Mesendoderm (in vitro differentiated cells): ENCODE measurements around the gene ZNF584.

Source experiments
- DNase-seq: peaks from one replicate; pipeline ENCODE4 v3.0.0; 2013
- H2AK5ac ChIP-seq: 2 replicates; pipeline ENCODE4 v1.6.1; 2013; ENCODE audit warnings: low read length, inconsistent platforms
- H2BK120ac ChIP-seq: 2 replicates; pipeline ENCODE4 v1.6.1; 2013; ENCODE audit warnings: low read depth, mild to moderate bottlenecking, low read length, moderate library complexity, mixed read lengths
- H2BK15ac ChIP-seq: replicated peaks from 2 replicates; pipeline ENCODE4 v1.6.1; 2013; ENCODE audit warnings: low read depth, mild to moderate bottlenecking, moderate library complexity
- H2BK5ac ChIP-seq: 2 replicates; pipeline ENCODE4 v1.6.1; 2013; ENCODE audit warnings: low read length, inconsistent platforms
- H3K18ac ChIP-seq: 2 replicates; pipeline ENCODE4 v1.6.1; 2013; ENCODE audit warnings: mild to moderate bottlenecking, low read length, mixed read lengths
- H3K23ac ChIP-seq: one replicate; pipeline ENCODE4 v1.6.1; 2013; ENCODE audit warnings: low read length
- H3K27ac ChIP-seq: 2 replicates; pipeline ENCODE4 v1.5.1; 2013; ENCODE audit warnings: low read depth, mild to moderate bottlenecking, inconsistent platforms, low read length, moderate library complexity
- H3K27me3 ChIP-seq: 2 replicates; pipeline ENCODE4 v1.6.1; 2013; ENCODE audit warnings: low read length, control low read depth, mild to moderate bottlenecking, inconsistent platforms; ENCODE audit not compliant: insufficient read depth, poor library complexity
- H3K36me3 ChIP-seq: 2 replicates; pipeline ENCODE4 v1.6.1; 2013; ENCODE audit warnings: low read length, inconsistent platforms; ENCODE audit not compliant: control insufficient read depth, insufficient read depth
- H3K4ac ChIP-seq: one replicate; pipeline ENCODE4 v1.6.1; 2013; ENCODE audit warnings: low read depth, mild to moderate bottlenecking, low read length, moderate library complexity
- H3K4me1 ChIP-seq: 2 replicates; pipeline ENCODE4 v1.6.1; 2013; ENCODE audit warnings: low read depth, low read length, inconsistent platforms; ENCODE audit not compliant: control insufficient read depth
- H3K4me2 ChIP-seq: 2 replicates; pipeline ENCODE4 v1.6.1; 2013; ENCODE audit warnings: low read length
- H3K4me3 ChIP-seq: 2 replicates; pipeline ENCODE4 v1.5.1; 2013; ENCODE audit warnings: mild to moderate bottlenecking, low read length
- H3K56ac ChIP-seq: one replicate; pipeline ENCODE4 v1.6.1; 2013; ENCODE audit warnings: low read length
- H3K79me1 ChIP-seq: 2 replicates; pipeline ENCODE4 v1.6.1; 2013; ENCODE audit warnings: low read length, inconsistent platforms
- H3K79me2 ChIP-seq: 2 replicates; pipeline ENCODE4 v1.6.1; 2013; ENCODE audit warnings: mild to moderate bottlenecking, low read length; ENCODE audit not compliant: control insufficient read depth, insufficient read depth
- H3K9ac ChIP-seq: 2 replicates; pipeline ENCODE4 v1.6.1; 2013; ENCODE audit warnings: low read length, inconsistent platforms
- H4K5ac ChIP-seq: one replicate; pipeline ENCODE4 v1.6.1; 2013; ENCODE audit warnings: low read length
- H4K8ac ChIP-seq: one replicate; pipeline ENCODE4 v1.6.1; 2013; ENCODE audit warnings: low read depth, mild to moderate bottlenecking, control low read depth, low read length, moderate library complexity
- WGBS: extraction: QIAGEN DNeasy Blood & Tissue Kit; methylation state at CpG from one replicate; pipeline ENCODE4 v1.1.7; 2013; ENCODE audit warnings: low lambda C conversion rate, missing lambda C conversion rate; ENCODE audit not compliant: insufficient coverage; ENCODE audit errors: extremely low coverage; 5-methylcytosine and 5-hydroxymethylcytosine counted together

Gene ZNF584

GRCh38 chr19:58407658-58408151 lies 744 bp upstream of the ZNF584 start:
- H3K9ac ChIP-seq: peak overlapping the region; percentile 95
- H2BK120ac ChIP-seq: no peak overlapping the region
- H3K27me3 ChIP-seq: no peaks in the 10 kb centered on the region
- H4K5ac ChIP-seq: no peak overlapping the region
- H3K27ac ChIP-seq: peak overlapping the region; percentile 51
- no CpG with 5 or more reads among the region's 22 CpGs for WGBS
- H3K4ac ChIP-seq: peak overlapping the region; percentile 4
- H3K79me1 ChIP-seq: no peaks in the 10 kb centered on the region
- H3K4me1 ChIP-seq: peaks cover 4% of the 10 kb centered on the region
- peak overlapping the region; percentile 35 for H3K23ac ChIP-seq
- no peak overlapping the region for H2BK15ac ChIP-seq
- H2BK5ac ChIP-seq: no peak overlapping the region
- no peaks in the 10 kb centered on the region for H3K36me3 ChIP-seq
- DNase-seq: peak; percentile 44
- no peak overlapping the region for H2AK5ac ChIP-seq
- peak overlapping the region; percentile 99 for H3K56ac ChIP-seq
- peak overlapping the region; percentile 93 for H3K4me3 ChIP-seq
- no peak overlapping the region for H4K8ac ChIP-seq
- peak overlapping the region; percentile 31 for H3K18ac ChIP-seq
- H3K79me2 ChIP-seq: no peaks in the 10 kb centered on the region
- H3K4me2 ChIP-seq: peak overlapping the region; percentile 99

GRCh38 chr19:58409010-58409790 lies 751 bp downstream of the ZNF584 start:
- Histone ChIP-seq H3K79me1 (no peaks in the 10 kb centered on the region), H3K27me3 (no peaks in the 10 kb centered on the region), H3K4ac (no peak overlapping the region), H2BK5ac (no peak overlapping the region), H2BK15ac (no peak overlapping the region), H2AK5ac (no peak overlapping the region), H3K4me2 (peak overlapping the region; percentile 80), H3K18ac (no peak overlapping the region), H4K5ac (no peak overlapping the region), H3K4me3 (peak overlapping the region; percentile 68), H4K8ac (no peak overlapping the region), H3K36me3 (no peaks in the 10 kb centered on the region), H3K23ac (no peak overlapping the region), H3K79me2 (no peaks in the 10 kb centered on the region), H3K56ac (peak overlapping the region; percentile 92), H3K27ac (no peak overlapping the region), H2BK120ac (no peak overlapping the region), H3K4me1 (peaks cover 4% of the 10 kb centered on the region), H3K9ac (peak overlapping the region; percentile 88)
- DNase-seq: no peak
- no CpG with 5 or more reads among the region's 34 CpGs for WGBS

GRCh38 chr19:58416604-58417003 lies 8.2 kb downstream of the ZNF584 start:
- H3K56ac ChIP-seq: no peak overlapping the region
- no CpG with 5 or more reads among the region's 5 CpGs for WGBS
- no peak overlapping the region for H3K4ac ChIP-seq
- no peaks in the 10 kb centered on the region for H3K79me1 ChIP-seq
- DNase-seq: no peak
- no peak overlapping the region for H3K18ac ChIP-seq
- no peak overlapping the region for H3K23ac ChIP-seq
- H3K27ac ChIP-seq: no peak overlapping the region
- H4K5ac ChIP-seq: no peak overlapping the region
- H3K4me3 ChIP-seq: no peak overlapping the region
- H3K36me3 ChIP-seq: no peaks in the 10 kb centered on the region
- no peak overlapping the region for H3K9ac ChIP-seq
- no peak overlapping the region for H4K8ac ChIP-seq
- H2BK5ac ChIP-seq: no peak overlapping the region
- H2BK120ac ChIP-seq: no peak overlapping the region
- H3K27me3 ChIP-seq: no peaks in the 10 kb centered on the region
- no peaks in the 10 kb centered on the region for H3K79me2 ChIP-seq
- H2AK5ac ChIP-seq: no peak overlapping the region
- H3K4me2 ChIP-seq: no peak overlapping the region
- H2BK15ac ChIP-seq: no peak overlapping the region
- H3K4me1 ChIP-seq: no peaks in the 10 kb centered on the region

- no CpG with 5 or more reads among the region's 7 CpGs for WGBS
- H4K5ac ChIP-seq: no peak overlapping the region
- no peak overlapping the region for H2BK5ac ChIP-seq
Measured at GRCh38 chr19:58417071-58417470, 8.6 kb downstream of the ZNF584 start.

GRCh38 chr19:58428617-58429016 lies 20.2 kb downstream of the ZNF584 start:
- Histone ChIP-seq H3K79me2 (no peaks in the 10 kb centered on the region), H3K4me3 (no peak overlapping the region), H4K5ac (no peak overlapping the region), H3K27ac (no peak overlapping the region), H3K79me1 (no peaks in the 10 kb centered on the region), H3K4ac (no peak overlapping the region), H3K23ac (no peak overlapping the region), H3K9ac (no peak overlapping the region), H3K36me3 (peaks cover under 1% of the 10 kb centered on the region), H2BK15ac (no peak overlapping the region), H2AK5ac (no peak overlapping the region), H2BK5ac (no peak overlapping the region), H3K4me2 (no peak overlapping the region), H3K18ac (no peak overlapping the region), H3K27me3 (no peaks in the 10 kb centered on the region), H3K4me1 (no peaks in the 10 kb centered on the region), H3K56ac (no peak overlapping the region), H4K8ac (no peak overlapping the region), H2BK120ac (no peak overlapping the region)
- WGBS: no CpG with 5 or more reads among the region's 1 CpG
- DNase-seq: no peak

More at GRCh38 chr19:58417071-58417470, 8.6 kb downstream of the ZNF584 start:
- no peaks in the 10 kb centered on the region for H3K4me1 ChIP-seq
- H3K79me2 ChIP-seq: no peaks in the 10 kb centered on the region
- H3K27me3 ChIP-seq: no peaks in the 10 kb centered on the region
- no peak overlapping the region for H3K4ac ChIP-seq
- no peak overlapping the region for H2BK120ac ChIP-seq
- no peak overlapping the region for H4K8ac ChIP-seq
- H3K79me1 ChIP-seq: no peaks in the 10 kb centered on the region
- H3K4me3 ChIP-seq: no peak overlapping the region
- no peak overlapping the region for H3K4me2 ChIP-seq
- H3K9ac ChIP-seq: no peak overlapping the region
- H3K56ac ChIP-seq: no peak overlapping the region
- no peaks in the 10 kb centered on the region for H3K36me3 ChIP-seq
- H3K23ac ChIP-seq: no peak overlapping the region
- no peak overlapping the region for H2AK5ac ChIP-seq
- no peak overlapping the region for H3K18ac ChIP-seq
- H2BK15ac ChIP-seq: no peak overlapping the region
- no peak for DNase-seq
- no peak overlapping the region for H3K27ac ChIP-seq

- Histone ChIP-seq H3K4me1 (no peaks in the 10 kb centered on the region), H2AK5ac (no peak overlapping the region), H4K8ac (no peak overlapping the region), H2BK120ac (no peak overlapping the region), H4K5ac (no peak overlapping the region), H3K27me3 (no peaks in the 10 kb centered on the region), H3K18ac (no peak overlapping the region), H3K79me2 (no peaks in the 10 kb centered on the region), H3K4ac (no peak overlapping the region), H2BK15ac (no peak overlapping the region), H3K23ac (no peak overlapping the region), H3K27ac (no peak overlapping the region), H3K9ac (no peak overlapping the region), H3K56ac (no peak overlapping the region), H3K4me2 (no peak overlapping the region), H3K4me3 (peak overlapping the region; percentile 2), H2BK5ac (no peak overlapping the region), H3K36me3 (peaks cover 9% of the 10 kb centered on the region), H3K79me1 (no peaks in the 10 kb centered on the region)
- DNase-seq: no peak
Measured at GRCh38 chr19:58429745-58430144, 21.3 kb downstream of the ZNF584 start.
